Measurements from ENCODE around the gene PRELID2. TPM values are rescaled to one million over a fixed set of nuclear protein-coding genes. Genes with fewer than 3 reads are reported as not detected.

The PRELID2 gene
- total RNA-seq, 2 experiments from 2014 or later: 2.7 to 3.6 TPM

GRCh38 chr5:145791866-145792265 is 43.3 kb downstream of the PRELID2 start:
- no peak overlapping the region for H3K4me3 Mint-ChIP-seq
- DNase-seq (no peak), ATAC-seq (no peak)
- H3K9me3 Mint-ChIP-seq: no peaks in the 10 kb centered on the region
- H3K36me3 Mint-ChIP-seq (ENCODE audit: low read depth): no peaks in the 10 kb centered on the region
- no peak overlapping the region for H3K27ac Mint-ChIP-seq
- ChIA-PET POLR2A (interaction anchor here (0.6 to 0.7 kb wide), 2 partner anchors 9 to 83 kb away, joined by 4 read pairs; no protein-coding TSS in a partner anchor), CTCF (no interaction called here)
- TF ChIP-seq, protein P1, sequence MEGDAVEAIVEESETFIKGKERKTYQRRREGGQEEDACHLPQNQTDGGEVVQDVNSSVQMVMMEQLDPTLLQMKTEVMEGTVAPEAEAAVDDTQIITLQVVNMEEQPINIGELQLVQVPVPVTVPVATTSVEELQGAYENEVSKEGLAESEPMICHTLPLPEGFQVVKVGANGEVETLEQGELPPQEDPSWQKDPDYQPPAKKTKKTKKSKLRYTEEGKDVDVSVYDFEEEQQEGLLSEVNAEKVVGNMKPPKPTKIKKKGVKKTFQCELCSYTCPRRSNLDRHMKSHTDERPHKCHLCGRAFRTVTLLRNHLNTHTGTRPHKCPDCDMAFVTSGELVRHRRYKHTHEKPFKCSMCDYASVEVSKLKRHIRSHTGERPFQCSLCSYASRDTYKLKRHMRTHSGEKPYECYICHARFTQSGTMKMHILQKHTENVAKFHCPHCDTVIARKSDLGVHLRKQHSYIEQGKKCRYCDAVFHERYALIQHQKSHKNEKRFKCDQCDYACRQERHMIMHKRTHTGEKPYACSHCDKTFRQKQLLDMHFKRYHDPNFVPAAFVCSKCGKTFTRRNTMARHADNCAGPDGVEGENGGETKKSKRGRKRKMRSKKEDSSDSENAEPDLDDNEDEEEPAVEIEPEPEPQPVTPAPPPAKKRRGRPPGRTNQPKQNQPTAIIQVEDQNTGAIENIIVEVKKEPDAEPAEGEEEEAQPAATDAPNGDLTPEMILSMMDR (IDR thresholded peaks at IDR 0.05): no peak
- H3K4me1 Mint-ChIP-seq (ENCODE audit: low read depth): no peaks in the 10 kb centered on the region
- intact Hi-C loops (cut with micrococcal nuclease): no loop called here
- no peaks in the 10 kb centered on the region for H3K27me3 Mint-ChIP-seq

DNA sequence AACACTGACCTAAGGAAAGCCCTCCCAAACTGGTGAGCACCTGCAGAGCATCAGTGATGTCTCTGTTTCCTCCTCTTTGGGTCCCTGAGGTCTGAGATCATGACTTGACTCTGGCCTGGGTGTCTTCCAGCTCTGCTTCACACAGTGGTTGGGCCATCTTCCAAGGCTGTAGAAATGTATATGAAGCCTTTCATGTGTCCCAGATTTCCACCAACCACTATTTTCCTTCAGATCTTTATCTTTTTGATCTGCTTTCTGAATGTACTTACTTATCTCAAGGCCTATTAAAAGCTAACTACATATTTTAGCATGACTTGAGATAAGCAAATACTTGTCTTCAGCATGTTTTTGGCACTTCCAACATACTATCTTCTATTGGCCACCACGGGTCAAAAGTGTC is 47.1 kb downstream of the PRELID2 start:
- POLR2A ChIA-PET: no interaction called here
- intact Hi-C loops (cut with micrococcal nuclease): no loop called here
- H3K4me3 Mint-ChIP-seq: no peak overlapping the region
- H3K36me3 Mint-ChIP-seq (ENCODE audit: low read depth): no peaks in the 10 kb centered on the region
- H3K27ac Mint-ChIP-seq: no peak overlapping the region
- CTCF ChIA-PET: no interaction called here
- ATAC-seq: no peak
- H3K27me3 Mint-ChIP-seq: no peaks in the 10 kb centered on the region
- no peaks in the 10 kb centered on the region for H3K9me3 Mint-ChIP-seq
- DNase-seq: no peak
- H3K4me1 Mint-ChIP-seq (ENCODE audit: low read depth): no peaks in the 10 kb centered on the region
- TF ChIP-seq, protein P1 (IDR thresholded peaks at IDR 0.05): no peak

DNA sequence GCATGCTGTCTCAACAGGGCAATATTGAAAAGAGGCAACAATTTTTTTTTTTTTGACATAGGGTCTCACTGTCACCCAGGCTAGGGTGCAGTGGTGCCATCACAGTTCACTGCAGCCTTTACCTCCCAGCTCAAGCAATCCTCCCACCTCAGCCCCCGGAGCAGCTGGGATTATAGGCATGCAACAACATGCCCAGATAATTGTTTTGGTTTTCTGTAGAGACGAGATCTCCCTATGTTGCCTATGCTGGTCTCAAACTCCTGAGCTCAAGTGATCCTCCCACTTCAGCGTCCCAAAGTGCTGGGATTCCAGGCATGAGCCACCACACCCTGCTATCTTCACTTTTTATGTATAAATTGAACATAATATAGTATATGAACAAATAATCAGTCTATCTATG is 47.6 kb downstream of the PRELID2 start:
- TF ChIP-seq, protein P1 (IDR thresholded peaks at IDR 0.05): no peak
- intact Hi-C loops (cut with micrococcal nuclease): no loop called here
- POLR2A ChIA-PET: no interaction called here
- ATAC-seq (no peak), DNase-seq (no peak)
- no peaks in the 10 kb centered on the region for H3K36me3 Mint-ChIP-seq (ENCODE audit: low read depth)
- no peaks in the 10 kb centered on the region for H3K9me3 Mint-ChIP-seq
- H3K4me3 Mint-ChIP-seq: no peak overlapping the region
- no peaks in the 10 kb centered on the region for H3K27me3 Mint-ChIP-seq
- H3K27ac Mint-ChIP-seq: no peak overlapping the region
- H3K4me1 Mint-ChIP-seq (ENCODE audit: low read depth): no peaks in the 10 kb centered on the region
- CTCF ChIA-PET: interaction anchor here (0.6 to 1.2 kb wide), 3 partner anchors 17 to 124 kb away, joined by 3 read pairs; no protein-coding TSS in a partner anchor

DNA sequence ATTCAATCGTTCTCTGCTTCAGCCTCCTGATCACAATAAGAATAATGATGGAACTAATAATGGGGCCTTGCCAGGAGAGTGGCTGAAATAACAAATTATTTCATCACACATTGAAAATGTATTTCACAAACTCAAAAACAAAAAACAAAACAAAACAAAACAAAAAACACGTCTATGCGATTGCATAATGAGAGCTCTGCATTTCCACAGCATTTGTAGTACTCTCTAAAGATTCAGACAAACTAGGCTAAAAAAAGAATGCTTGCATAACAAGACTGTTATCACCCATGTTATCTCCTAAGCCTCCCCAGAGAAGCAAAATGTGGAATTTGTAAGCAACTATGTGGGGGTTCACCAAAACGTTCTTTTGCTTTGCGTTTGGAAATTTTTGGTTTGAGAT is 48.1 kb downstream of the PRELID2 start:
- POLR2A ChIA-PET: no interaction called here
- H3K27me3 Mint-ChIP-seq: no peaks in the 10 kb centered on the region
- TF ChIP-seq, protein P1 (IDR thresholded peaks at IDR 0.05): no peak
- intact Hi-C loops (cut with micrococcal nuclease): no loop called here
- H3K36me3 Mint-ChIP-seq (ENCODE audit: low read depth): no peaks in the 10 kb centered on the region
- no peak overlapping the region for H3K4me3 Mint-ChIP-seq
- H3K4me1 Mint-ChIP-seq (ENCODE audit: low read depth): no peaks in the 10 kb centered on the region
- H3K9me3 Mint-ChIP-seq: no peaks in the 10 kb centered on the region
- no peak for DNase-seq
- no peak for ATAC-seq
- H3K27ac Mint-ChIP-seq: no peak overlapping the region
- CTCF ChIA-PET: interaction anchor here (0.6 to 1.2 kb wide), 3 partner anchors 18 to 125 kb away, joined by 3 read pairs; no protein-coding TSS in a partner anchor

- Mint-ChIP-seq H3K36me3 (ENCODE audit: low read depth) (no peaks in the 10 kb centered on the region), H3K27ac (no peak overlapping the region), H3K4me3 (no peak overlapping the region), H3K27me3 (no peaks in the 10 kb centered on the region), H3K9me3 (no peaks in the 10 kb centered on the region), H3K4me1 (ENCODE audit: low read depth) (no peaks in the 10 kb centered on the region)
- TF ChIP-seq, protein P1 (IDR thresholded peaks at IDR 0.05): no peak
- ChIA-PET CTCF (interaction anchor here (0.8 kb wide), 1 partner anchor 45 kb away, joined by 3 read pairs; no protein-coding TSS in a partner anchor), POLR2A (no interaction called here)
- intact Hi-C loops (cut with micrococcal nuclease): no loop called here
- no peak for ATAC-seq
- DNase-seq: no peak
Measured at GRCh38 chr5:145780982-145781381, 54.2 kb downstream of the PRELID2 start.
